Thyroid gland (tissue), 4 donors: ENCODE data around the gene NEK7. TPM values are rescaled to one million over a fixed set of nuclear protein-coding genes. Genes with fewer than 3 reads are reported as not detected.

Source experiments
- DNase-seq, 2 donors: peaks; one replicate each; pipeline ENCODE4 v3.0.0-alpha.2; 2019
- H3K27ac ChIP-seq, 3 donors: fragments of 200-600 bp; sonication (generic); 1 replicate in 2 of 3; 2 replicates in 1 of 3; pipeline ENCODE4 v1.5.1; 2016 to 2019; ENCODE audit warnings: mild to moderate bottlenecking in 1 of 3, moderate library complexity in 1 of 3
- H3K27me3 ChIP-seq: fragments of 200-600 bp; sonication (generic); one replicate; pipeline ENCODE4 v1.5.1; 2019
- H3K36me3 ChIP-seq, 2 donors: fragments of 200-600 bp; sonication (generic); one replicate each; pipeline ENCODE4 v1.5.1; 2016 to 2019
- H3K4me1 ChIP-seq, 2 donors: fragments of 200-600 bp; sonication (generic); one replicate each; pipeline ENCODE4 v1.5.1; 2017 to 2019
- H3K4me3 ChIP-seq, 3 donors: fragments of 200-600 bp; sonication (generic); replicated peaks in 1 of 3; 1 replicate in 2 of 3; 2 replicates in 1 of 3; pipeline ENCODE4 v1.5.1; 2016; ENCODE audit warnings: mild to moderate bottlenecking in 1 of 3
- H3K9me3 ChIP-seq: fragments of 200-600 bp; sonication (generic); one replicate; pipeline ENCODE4 v1.5.1; 2017
- CTCF ChIP-seq, 6 experiments: fragments of 200-600 bp in 3 of 6; fragments of 450-650 bp in 3 of 6; sonication (generic) in 3 of 6; IDR thresholded peaks; one replicate each; pipeline ENCODE4 v1.5.1; 2016 to 2019; ENCODE audit warnings: antibody characterized with exemption in 6 of 6, mild to moderate bottlenecking in 2 of 6, inconsistent platforms in 1 of 6, moderate library complexity in 1 of 6
- POLR2A ChIP-seq, 2 donors: fragments of 450-650 bp; IDR thresholded peaks; one replicate each; pipeline ENCODE4 v1.6.1; 2017; ENCODE audit warnings: antibody characterized with exemption in 2 of 2, mild to moderate bottlenecking in 2 of 2, moderate library complexity in 1 of 2
- WGBS, 2 donors: methylation state at CpG; one replicate each; pipeline ENCODE4 v1.1.5; 2017; 5-methylcytosine and 5-hydroxymethylcytosine counted together
- intact Hi-C: fragments of 100-400 bp; cut with DNase I; formaldehyde crosslinking; loops from one replicate; pipeline ENCODE4 v1.15.1; 2023
- total RNA-seq, 4 donors: library from RNA; depleted of rRNA; stranded (reverse); fragments of >200 nt; gene quantifications; one replicate each; pipeline ENCODE4 v1.2.3, GENCODE V29; 2016

Gene NEK7
- total RNA-seq, 4 donors from 2014 or later = 65.6 to 102 (median 77.7) TPM

- Histone ChIP-seq H3K4me1 (peaks cover 7 to 12% of the 10 kb centered on the region in 2 donors), H3K36me3 (no peaks in the 10 kb centered on the region), H3K9me3 (no peaks in the 10 kb centered on the region), H3K4me3 (no peak overlapping the region), H3K27me3 (no peaks in the 10 kb centered on the region), H3K27ac (no peak overlapping the region)
- WGBS, 2 donors = 82 to 84% methylated on average over 3 of the region's 3 CpGs
- intact Hi-C loops = no loop called here
- no peak for DNase-seq
- TF ChIP-seq CTCF (IDR thresholded peaks at IDR 0.05) (no peak), POLR2A (IDR thresholded peaks at IDR 0.05) (no peak)
Observed at GRCh38 chr1:198206292-198206691, 49.5 kb downstream of the NEK7 start.

- TF ChIP-seq CTCF (IDR thresholded peaks at IDR 0.05) (no peak), POLR2A (IDR thresholded peaks at IDR 0.05) (no peak)
- no peak for DNase-seq
Observed at GRCh38 chr1:198211696-198212095, 54.9 kb downstream of the NEK7 start.

GRCh38 chr1:198212126-198212525 is 55.3 kb downstream of the NEK7 start:
- TF ChIP-seq CTCF (IDR thresholded peaks at IDR 0.05) (no peak), POLR2A (IDR thresholded peaks at IDR 0.05) (no peak)
- intact Hi-C loops = no loop called here
- WGBS, 2 donors = 92 to 99% methylated on average over 8 of the region's 8 CpGs
- Histone ChIP-seq H3K36me3 (no peaks in the 10 kb centered on the region), H3K27me3 (no peaks in the 10 kb centered on the region), H3K27ac (no peak overlapping the region), H3K9me3 (no peaks in the 10 kb centered on the region), H3K4me3 (no peak overlapping the region), H3K4me1 (no peaks in the 10 kb centered on the region)
- DNase-seq = no peak

More at GRCh38 chr1:198211696-198212095, 54.9 kb downstream of the NEK7 start:
- Histone ChIP-seq H3K27me3 (no peaks in the 10 kb centered on the region), H3K27ac (no peak overlapping the region), H3K4me3 (no peak overlapping the region), H3K4me1 (no peaks in the 10 kb centered on the region), H3K36me3 (no peaks in the 10 kb centered on the region), H3K9me3 (no peaks in the 10 kb centered on the region)
- WGBS, 2 donors = 90 to 93% methylated on average over 11 of the region's 11 CpGs
- intact Hi-C loops = no loop called here

GRCh38 chr1:198212675-198213074 is 55.9 kb downstream of the NEK7 start:
- 100% methylated on average over 2 to 3 of the region's 3 CpGs for WGBS, 2 donors
- no peaks in the 10 kb centered on the region for H3K27me3 ChIP-seq
- no peaks in the 10 kb centered on the region for H3K36me3 ChIP-seq
- no peaks in the 10 kb centered on the region for H3K9me3 ChIP-seq
- H3K4me1 ChIP-seq = no peaks in the 10 kb centered on the region
- no peak for DNase-seq
- H3K4me3 ChIP-seq = no peak overlapping the region
- no peak for TF ChIP-seq POLR2A (IDR thresholded peaks at IDR 0.05)
- TF ChIP-seq CTCF (IDR thresholded peaks at IDR 0.05) = no peak
- H3K27ac ChIP-seq = no peak overlapping the region
- intact Hi-C loops = no loop called here

- H3K9me3 ChIP-seq = no peaks in the 10 kb centered on the region
- no peaks in the 10 kb centered on the region for H3K27me3 ChIP-seq
- no peak overlapping the region for H3K4me3 ChIP-seq
- peaks cover 0 to 2% of the 10 kb centered on the region in 2 donors for H3K4me1 ChIP-seq
- H3K27ac ChIP-seq = no peak overlapping the region
- DNase-seq = no peak
- WGBS, 2 donors = 100% methylated on average over 1 of the region's 1 CpG
- intact Hi-C loops = no loop called here
- TF ChIP-seq POLR2A (IDR thresholded peaks at IDR 0.05) (no peak), CTCF (IDR thresholded peaks at IDR 0.05) (no peak)
- no peaks in the 10 kb centered on the region for H3K36me3 ChIP-seq
Observed at GRCh38 chr1:198214924-198215323, 58.1 kb downstream of the NEK7 start.
